ENCODE data around the gene LETMD1.

The LETMD1 gene

DNA sequence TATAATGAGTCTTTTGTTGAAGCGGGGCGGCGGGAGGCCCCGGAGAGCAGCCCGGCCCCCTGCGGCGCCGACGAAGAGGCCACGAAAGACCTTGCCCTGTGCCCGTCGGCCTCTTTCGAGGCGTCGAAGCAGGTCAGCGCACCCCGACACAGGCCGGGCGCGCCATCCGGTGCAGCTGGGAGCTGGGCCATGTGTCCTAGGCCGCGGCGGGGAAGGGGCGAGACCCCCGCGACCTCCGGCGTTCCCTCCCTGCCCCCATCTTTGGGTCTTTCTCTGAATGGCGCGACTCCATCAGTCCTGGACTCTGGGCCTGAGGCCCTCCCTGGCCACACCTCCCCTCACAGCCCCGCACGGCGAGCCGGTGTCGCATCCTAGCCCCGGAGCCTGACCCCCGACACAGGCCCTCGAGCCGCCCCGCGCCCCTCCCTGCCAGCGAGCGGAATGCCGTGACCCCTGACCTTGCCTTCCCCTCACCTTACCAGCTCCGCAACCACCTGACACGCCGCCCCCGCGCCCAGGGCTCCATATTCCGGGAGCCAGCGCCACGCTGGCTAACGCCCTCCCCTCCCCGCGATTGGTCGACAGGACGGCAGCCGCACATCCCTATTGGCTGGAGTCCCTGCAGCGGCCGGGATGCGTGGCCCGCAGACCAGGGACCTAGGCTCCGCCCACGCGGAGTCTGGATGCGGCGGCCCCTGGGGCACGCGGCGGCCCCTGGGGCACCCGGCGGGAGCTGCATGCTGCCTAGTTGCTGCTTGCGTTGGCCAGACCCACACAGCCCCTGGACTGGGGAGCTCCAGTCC is 22.1 kb upstream of the LETMD1 start, which contains the start of gene SLC11A2:
Gene SLC11A2 (minus strand): TSS at position 549 of the 803 bp plus-strand sequence. CDS start 15,656 bp downstream, outside the sequence.
- DNase-seq (ENCODE audit: low read depth), result peak; percentile 89

DNA sequence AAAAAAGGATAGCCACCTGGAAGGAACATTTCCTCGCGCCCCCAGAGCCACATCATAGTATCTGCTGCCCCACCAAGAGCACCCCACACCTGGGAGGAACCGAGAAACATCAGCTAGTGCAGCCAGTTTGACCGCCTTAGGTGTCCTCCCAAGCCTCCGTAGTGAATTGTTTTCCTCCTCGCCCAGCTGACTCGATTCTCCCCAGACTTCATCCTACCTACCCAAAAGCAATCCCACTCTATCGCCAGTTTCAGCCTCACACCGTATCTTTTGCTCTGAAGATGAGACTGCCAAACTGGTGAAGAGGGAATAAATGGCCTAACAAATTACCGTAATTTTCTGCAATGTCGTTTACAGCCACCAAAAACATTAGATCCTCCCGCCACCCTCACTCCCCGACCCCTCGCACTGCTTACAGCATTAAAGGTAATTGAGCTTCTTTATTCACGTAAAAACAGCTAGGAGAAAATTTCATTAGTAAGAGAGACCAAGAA is 20.7 kb upstream of the LETMD1 start:
- DNase-seq (ENCODE audit: low read depth), result no peak

DNA sequence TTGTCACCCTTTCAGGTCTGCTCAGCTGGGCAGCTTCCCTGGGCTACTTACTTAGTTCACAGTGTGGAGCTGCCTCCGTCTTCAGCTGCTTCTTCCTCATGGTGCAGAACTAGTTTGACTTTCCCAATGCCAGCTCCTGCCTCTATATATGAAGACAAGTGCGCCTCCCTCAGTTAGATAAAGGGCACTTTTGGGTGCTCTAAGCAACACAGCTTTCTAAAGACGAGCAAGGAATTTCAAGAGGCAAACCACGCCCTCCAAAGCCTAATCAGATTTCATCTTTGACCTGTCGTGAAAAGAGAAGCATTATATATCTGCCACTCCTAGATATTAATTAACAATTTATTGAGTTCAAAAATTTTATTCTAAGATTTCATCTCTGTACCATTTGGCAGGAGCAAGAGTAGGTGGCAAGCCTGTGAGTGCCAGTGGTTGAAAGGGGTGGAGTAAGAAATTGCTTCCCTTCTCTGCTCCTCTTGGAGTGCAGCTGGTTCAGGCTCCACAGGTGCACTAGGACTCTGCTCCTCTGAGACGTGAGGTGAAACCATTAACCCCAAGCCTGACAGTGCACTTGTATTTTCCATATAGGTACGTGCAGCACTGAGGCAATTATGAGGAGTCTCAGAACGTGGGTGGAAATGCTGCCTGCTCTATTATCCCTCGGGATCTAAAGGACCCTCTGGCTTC is 19.9 kb upstream of the LETMD1 start:
- DNase-seq (ENCODE audit: low read depth), result no peak

DNA sequence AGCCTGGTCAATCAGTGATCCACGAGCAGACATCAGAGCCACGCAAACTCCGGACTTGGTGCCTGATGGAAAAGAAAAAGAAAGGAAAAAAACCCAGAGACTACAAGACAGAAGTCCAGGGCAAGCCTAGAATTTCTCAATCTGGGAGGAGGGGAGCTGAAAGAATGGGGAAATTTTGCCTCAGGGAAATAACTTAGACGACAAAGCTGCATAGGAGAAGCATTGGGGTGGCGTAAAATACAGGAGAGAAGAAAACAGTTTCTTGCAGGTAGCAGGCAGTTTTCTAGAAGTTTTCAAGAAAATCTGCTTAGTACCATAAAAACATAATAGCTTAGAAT is 19.3 kb upstream of the LETMD1 start:
- no peak for DNase-seq (ENCODE audit: low read depth)

DNA sequence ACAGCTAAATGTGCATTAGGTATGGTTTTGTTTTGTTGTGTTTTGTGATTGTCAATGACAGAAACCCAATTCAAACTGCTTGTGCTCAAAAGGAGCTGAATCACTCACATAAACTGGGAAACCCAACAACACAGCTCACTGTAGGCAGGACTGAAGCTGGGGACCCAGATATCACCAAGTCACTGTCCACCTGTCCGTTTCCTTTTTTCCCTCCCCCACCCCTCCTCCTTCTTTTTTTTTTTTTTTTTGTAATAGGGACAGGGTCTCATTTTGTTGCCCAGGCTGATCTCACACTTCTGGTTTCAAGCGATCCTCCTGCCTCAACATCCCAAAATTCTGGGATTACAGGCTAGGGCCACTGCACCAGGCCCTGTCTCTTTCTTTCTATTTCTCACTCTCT is 15.1 kb upstream of the LETMD1 start:
- no peak for DNase-seq (ENCODE audit: low read depth)

GRCh38 chr12:51033457-51034089 is 14.6 kb upstream of the LETMD1 start:
- DNase-seq (ENCODE audit: low read depth), result no peak

GRCh38 chr12:51036279-51036678 is 11.8 kb upstream of the LETMD1 start:
- no peak for DNase-seq (ENCODE audit: low read depth)

DNA sequence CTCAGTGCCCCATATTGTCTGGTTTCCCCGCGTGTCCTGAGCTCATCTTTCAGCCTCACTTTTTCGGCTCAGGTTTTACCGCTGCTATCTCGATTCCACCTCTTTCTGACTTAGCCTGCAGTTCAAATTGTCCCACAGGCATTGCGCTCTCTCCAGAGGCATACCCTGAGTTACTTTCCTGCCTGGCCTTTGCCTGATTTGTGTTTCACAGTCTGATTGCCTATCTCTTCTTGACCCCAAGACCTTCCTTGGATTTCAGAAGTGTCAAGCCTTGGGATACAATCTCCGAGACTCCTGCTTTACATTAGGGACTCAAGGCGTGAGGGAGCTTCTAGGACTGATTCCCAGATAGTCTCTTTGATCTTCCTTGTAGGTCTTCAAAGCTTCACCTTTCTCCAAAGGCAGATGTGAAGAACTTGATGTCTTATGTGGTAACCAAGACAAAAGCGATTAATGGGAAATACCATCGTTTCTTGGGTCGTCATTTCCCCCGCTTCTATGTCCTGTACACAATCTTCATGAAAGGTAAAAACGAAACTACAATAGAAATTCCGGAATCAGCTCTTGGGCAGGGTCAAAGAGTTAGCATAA is 629 bp downstream of the LETMD1 start:
- DNase-seq (ENCODE audit: low read depth), result no peak

DNA sequence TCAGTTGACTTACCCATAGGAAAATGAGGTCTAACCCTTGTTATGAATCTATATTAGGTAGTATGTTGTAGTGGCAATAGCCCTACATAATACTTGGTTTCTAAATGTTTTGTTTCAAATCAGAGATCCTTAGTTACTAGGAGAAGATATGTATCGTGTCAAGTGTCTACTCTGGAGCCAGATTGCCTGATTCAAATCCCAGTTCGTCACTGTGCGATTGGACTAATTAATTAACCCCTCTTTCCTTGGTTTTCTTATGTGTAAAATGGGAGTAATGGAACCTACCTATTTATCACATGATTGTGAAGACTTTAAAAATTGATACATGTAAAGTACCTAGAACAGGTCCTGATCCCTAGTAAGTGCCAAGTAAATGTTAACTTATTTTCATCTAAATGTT is 1.4 kb downstream of the LETMD1 start:
- no peak for DNase-seq (ENCODE audit: low read depth)

- no peak for DNase-seq (ENCODE audit: low read depth)
Observed at GRCh38 chr12:51051787-51052186, 3.7 kb downstream of the LETMD1 start.

- no peak for DNase-seq (ENCODE audit: low read depth)
Observed at GRCh38 chr12:51055060-51055459, 6.9 kb downstream of the LETMD1 start.

DNA sequence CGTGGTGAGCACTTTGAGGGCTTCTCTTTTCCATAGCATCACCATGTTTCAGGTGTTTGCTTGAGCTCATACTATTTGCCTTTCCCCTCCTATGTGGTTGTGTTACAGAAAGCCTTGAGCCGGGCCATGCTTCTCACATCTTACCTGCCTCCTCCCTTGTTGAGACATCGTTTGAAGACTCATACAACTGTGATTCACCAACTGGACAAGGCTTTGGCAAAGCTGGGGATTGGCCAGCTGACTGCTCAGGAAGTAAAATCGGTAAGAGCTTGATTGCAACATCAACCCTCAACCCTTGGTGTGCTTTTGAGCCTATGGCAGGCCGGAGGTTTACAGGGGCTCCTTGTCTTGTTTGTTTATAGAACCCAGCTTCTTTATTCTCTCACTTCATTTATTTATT is 8.1 kb downstream of the LETMD1 start:
- no peak for DNase-seq (ENCODE audit: low read depth)

- DNase-seq (ENCODE audit: low read depth), result no peak
Observed at GRCh38 chr12:51059086-51059485, 11.0 kb downstream of the LETMD1 start.

- no peak for DNase-seq (ENCODE audit: low read depth)
Observed at GRCh38 chr12:51062631-51063397, 14.7 kb downstream of the LETMD1 start.

- DNase-seq (ENCODE audit: low read depth), result no peak
Observed at GRCh38 chr12:51065530-51065929, 17.4 kb downstream of the LETMD1 start.

DNA sequence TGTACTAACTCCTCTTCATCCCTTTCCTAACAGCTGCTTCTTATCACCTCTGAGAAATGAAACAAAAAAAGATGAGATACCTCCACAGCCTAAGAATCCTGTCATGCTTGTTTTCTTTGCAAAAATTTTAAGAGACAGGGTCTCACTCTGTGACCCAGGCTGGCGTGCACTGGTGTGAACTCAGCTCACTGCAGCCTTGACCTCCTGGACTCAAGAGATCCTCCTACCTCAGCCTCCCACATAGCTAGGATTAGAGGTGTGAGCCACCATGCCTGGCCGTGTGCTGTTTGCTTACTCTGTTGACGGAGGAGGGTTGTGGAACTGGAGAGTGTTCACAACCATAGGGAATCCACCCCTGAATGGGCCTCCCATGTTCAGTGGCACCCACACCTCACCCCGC is 19.1 kb downstream of the LETMD1 start:
- DNase-seq (ENCODE audit: low read depth), result no peak

DNA sequence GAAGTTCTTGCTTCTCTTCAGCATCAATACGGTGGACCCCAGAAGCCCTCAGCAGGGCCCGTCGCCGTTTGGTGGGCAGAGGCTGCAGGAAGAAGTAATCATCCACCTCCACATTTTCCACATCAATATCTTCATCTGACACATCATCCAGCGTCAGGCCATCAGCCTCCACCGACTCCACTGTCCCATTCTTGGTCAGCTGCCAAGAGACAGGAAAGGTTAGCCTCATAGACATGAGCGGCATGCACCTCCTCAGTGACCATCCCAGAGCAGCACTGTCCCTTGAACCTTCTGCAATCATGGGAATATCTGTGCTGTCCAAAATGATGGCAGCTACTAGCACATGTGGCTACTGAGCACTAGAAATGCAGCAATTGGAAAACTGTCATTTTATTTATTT is 19.6 kb downstream of the LETMD1 start:
- no peak for DNase-seq (ENCODE audit: low read depth)

- DNase-seq (ENCODE audit: low read depth), result no peak
Observed at GRCh38 chr12:51070004-51070403, 21.9 kb downstream of the LETMD1 start.

GRCh38 chr12:51071663-51072062 is 23.5 kb downstream of the LETMD1 start:
- DNase-seq (ENCODE audit: low read depth), result no peak

DNA sequence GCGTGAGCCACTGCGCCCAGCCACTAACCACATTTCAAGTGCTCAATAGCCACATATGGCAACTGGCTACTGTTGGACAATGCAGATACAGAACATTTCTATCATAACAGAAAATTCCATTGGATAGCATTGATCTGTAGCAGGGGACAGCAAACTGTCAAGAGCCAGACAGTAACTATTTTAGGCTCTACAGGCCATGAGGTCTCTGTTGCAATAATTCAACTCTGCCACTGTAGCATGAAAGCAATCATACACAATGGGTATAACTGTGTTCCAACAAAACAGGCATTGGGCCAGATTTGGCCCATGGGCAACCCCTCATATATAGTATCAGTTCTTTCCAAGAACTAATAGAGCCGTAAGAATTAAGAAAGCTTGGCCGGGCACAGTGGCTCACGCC is 27.3 kb downstream of the LETMD1 start:
- no peak for DNase-seq (ENCODE audit: low read depth)

- DNase-seq (ENCODE audit: low read depth), result no peak
Observed at GRCh38 chr12:51076236-51076930, 28.3 kb downstream of the LETMD1 start.
